A549 (cell line): ENCODE data around the gene SVIP. TPM values are rescaled to one million over a fixed set of nuclear protein-coding genes. Genes with fewer than 3 reads are reported as not detected.

Source experiments
- ATAC-seq, 2 experiments: fragments of 200-7000 bp in 1 of 2; fragments of >200 bp in 1 of 2; cut with Nextera tagmentation in 1 of 2; cut with Tn5 transposase in 1 of 2; 3 replicates each; pipeline versions ENCODE4 v1.8.0 to v1.9.1; 2018 to 2020; ENCODE audit warnings: mild to moderate bottlenecking in 1 of 2, moderate library complexity in 1 of 2
- CTCF ChIA-PET: fragments of 300-600 bp; sonication (Branson Sonifier 250); formaldehyde crosslinking; extraction: SDS; loops from one replicate; lab custom pipeline; 2021; ENCODE audit warnings: antibody characterized with exemption, inconsistent platforms; lab: Yijun Ruan, JAX
- POLR2A ChIA-PET: fragments of 350-600 bp; formaldehyde crosslinking; extraction: SDS; loops from one replicate; lab custom pipeline; 2021; ENCODE audit warnings: antibody characterized with exemption, inconsistent platforms; lab: Yijun Ruan, JAX
- DNase-seq, 2 experiments: peaks; one replicate each; pipeline versions ENCODE4 v3.0.0 to v3.0.0-alpha.2; 2011 to 2016; ENCODE audit warnings: low read depth in 1 of 2, low spot score in 1 of 2
- FAIRE-seq: peaks from 2 replicates; lab custom pipeline; 2011; peaks lifted over from hg19 to GRCh38; lab: Jason Lieb, UNC
- H3K27ac ChIP-seq, 2 experiments: fragments of >200 bp; sonication (Bioruptor Twin); formaldehyde crosslinking; 3 replicates each; pipeline ENCODE4 v1.5.1; 2016 to 2017
- H3K4me1 ChIP-seq: fragments of >200 bp; sonication (Bioruptor Twin); formaldehyde crosslinking; 3 replicates; pipeline ENCODE4 v1.6.1; 2016
- H3K4me2 ChIP-seq: fragments of >200 bp; sonication (Bioruptor Twin); formaldehyde crosslinking; 3 replicates; pipeline ENCODE4 v1.6.1; 2016
- H3K4me3 ChIP-seq: fragments of >200 bp; sonication (Bioruptor Twin); formaldehyde crosslinking; 3 replicates; pipeline ENCODE4 v1.5.1; 2016
- H3K9me3 ChIP-seq: fragments of >200 bp; sonication (Bioruptor Twin); formaldehyde crosslinking; 3 replicates; pipeline ENCODE4 v1.6.1; 2016
- CBX2 ChIP-seq: fragments of 200-600 bp; sonication (generic); IDR thresholded peaks from 2 replicates; pipeline ENCODE4 v1.6.1; 2016; ENCODE audit warnings: low read depth, mild to moderate bottlenecking, borderline replicate concordance
- CEBPB ChIP-seq, 2 experiments: fragments of >200 bp in 1 of 2; sonication (Bioruptor Twin) in 1 of 2; formaldehyde crosslinking in 1 of 2; IDR thresholded peaks; 2 replicates each; pipeline ENCODE4 v1.6.1; 2012 to 2016
- CHD2 ChIP-seq: fragments of 150-350 bp; IDR thresholded peaks from 2 replicates; pipeline ENCODE4 v1.6.1; 2014; ENCODE audit warnings: low read length; ENCODE audit not compliant: partially characterized antibody
- EP300 ChIP-seq, 2 experiments: fragments of >200 bp; sonication (Bioruptor Twin); formaldehyde crosslinking; IDR thresholded peaks; 2 replicates in 1 of 2; 3 replicates in 1 of 2; pipeline ENCODE4 v1.6.1; 2016 to 2017
- FOSB ChIP-seq: fragments of 250-450 bp; sonication (Bioruptor Pico); IDR thresholded peaks from 2 replicates; pipeline ENCODE4 v1.5.0; 2020; ENCODE audit warnings: mild to moderate bottlenecking, moderate library complexity
- FOXS1 ChIP-seq: fragments of 250-450 bp; sonication (Bioruptor Pico); IDR thresholded peaks from 2 replicates; pipeline ENCODE4 v1.5.0; 2020; ENCODE audit warnings: mild to moderate bottlenecking, moderate library complexity
- HDAC2 ChIP-seq: fragments of 200-600 bp; sonication (generic); IDR thresholded peaks from 2 replicates; pipeline ENCODE4 v1.6.1; 2016
- HOXA7 ChIP-seq: fragments of 250-450 bp; sonication (Bioruptor Pico); IDR thresholded peaks from 2 replicates; pipeline ENCODE4 v1.5.0; 2020; ENCODE audit warnings: mild to moderate bottlenecking, moderate library complexity
- MAFK ChIP-seq: fragments of 450-650 bp; IDR thresholded peaks from 2 replicates; pipeline ENCODE4 v1.6.1; 2014; ENCODE audit not compliant: partially characterized antibody
- MYC ChIP-seq: IDR thresholded peaks from 2 replicates; pipeline ENCODE4 v1.6.1; 2012; ENCODE audit warnings: mild to moderate bottlenecking, inconsistent platforms, low read length, improper control_type of control experiment, borderline replicate concordance
- NFE2L2 ChIP-seq: fragments of 150-350 bp; conservative IDR thresholded peaks from 2 replicates; pipeline ENCODE4 v1.6.1; 2014; ENCODE audit warnings: low read length
- POLR2AphosphoS2 ChIP-seq: conservative IDR thresholded peaks from 2 replicates; pipeline ENCODE4 v1.6.1; 2012; ENCODE audit warnings: low read length, improper control_type of control experiment, inconsistent platforms
- RAD21 ChIP-seq, 2 experiments: fragments of >200 bp in 1 of 2; sonication (Bioruptor Twin) in 1 of 2; formaldehyde crosslinking in 1 of 2; IDR thresholded peaks in 1 of 2; conservative IDR thresholded peaks in 1 of 2; 2 replicates in 1 of 2; 3 replicates in 1 of 2; pipeline ENCODE4 v1.6.1; 2012 to 2018; ENCODE audit warnings: inconsistent platforms in 1 of 2
- RCOR1 ChIP-seq: fragments of 150-350 bp; IDR thresholded peaks from 2 replicates; pipeline ENCODE4 v1.6.1; 2014; ENCODE audit warnings: antibody characterized with exemption, low read length, low read depth
- RFX5 ChIP-seq: fragments of 450-650 bp; IDR thresholded peaks from 2 replicates; pipeline ENCODE4 v1.7.1; 2014; ENCODE audit warnings: antibody characterized with exemption, mild to moderate bottlenecking, moderate library complexity
- SMC3 ChIP-seq: fragments of >200 bp; sonication (Bioruptor Twin); formaldehyde crosslinking; IDR thresholded peaks from 3 replicates; pipeline ENCODE4 v1.6.1; 2018; ENCODE audit warnings: inconsistent platforms
- SREBF2 ChIP-seq: fragments of 450-650 bp; IDR thresholded peaks from 2 replicates; pipeline ENCODE4 v1.6.1; 2014; ENCODE audit warnings: mild to moderate bottlenecking, moderate library complexity
- ZC3H11A ChIP-seq: fragments of 450-650 bp; IDR thresholded peaks from 2 replicates; pipeline ENCODE4 v1.6.1; 2014; ENCODE audit warnings: antibody characterized with exemption, mild to moderate bottlenecking
- ZFP36 ChIP-seq: fragments of 450-650 bp; IDR thresholded peaks from 2 replicates; pipeline ENCODE4 v1.6.1; 2014; ENCODE audit warnings: borderline replicate concordance; ENCODE audit not compliant: partially characterized antibody
- ZNF302 ChIP-seq: fragments of 250-450 bp; sonication (Bioruptor Pico); IDR thresholded peaks from 2 replicates; pipeline ENCODE4 v1.9.0; 2021; ENCODE audit warnings: inconsistent platforms, mild to moderate bottlenecking, moderate library complexity
- ZSCAN20 ChIP-seq: fragments of 250-450 bp; sonication (Bioruptor Pico); IDR thresholded peaks from 2 replicates; pipeline ENCODE4 v1.8.0; 2022; ENCODE audit warnings: mild to moderate bottlenecking, moderate library complexity
- WGBS: methylation state at CpG from one replicate; pipeline ENCODE4 v1.1.6; 2017; ENCODE audit errors: missing lambda C conversion rate; 5-methylcytosine and 5-hydroxymethylcytosine counted together
- polyA plus RNA-seq, 4 experiments: library from polyadenylated mRNA; depleted of rRNA in 3 of 4; stranded (reverse); fragments of >200 nt; fragmentation: RNase III in 1 of 4; extraction: RNeasy Plus Mini Kit Qiagen cat#74134 plus additional on column Dnase treatment in 1 of 4; gene quantifications; 2 replicates in 3 of 4; 3 replicates in 1 of 4; pipeline ENCODE4 v1.2.3, GENCODE V29; 2011 to 2017
- TF ChIP-seq, protein P1 (sequence below): IDR thresholded peaks from 2 replicates; pipeline ENCODE4 v1.6.1; 2012; ENCODE audit warnings: low read depth, borderline replicate concordance
- TF ChIP-seq, protein P2 (sequence below): IDR thresholded peaks from 2 replicates; pipeline ENCODE4 v1.6.1; 2012
- TF ChIP-seq, protein P3 (sequence below): fragments of >200 bp; sonication (Bioruptor Twin); formaldehyde crosslinking; IDR thresholded peaks from 3 replicates; pipeline ENCODE4 v1.5.1; 2016
- TF ChIP-seq, protein P4 (sequence below): fragments of >200 bp; sonication (Bioruptor Twin); formaldehyde crosslinking; IDR thresholded peaks from 2 replicates; pipeline ENCODE4 v1.6.1; 2016
- TF ChIP-seq, protein P5 (sequence below): fragments of 150-350 bp; IDR thresholded peaks from 2 replicates; pipeline ENCODE4 v1.6.1; 2014; ENCODE audit warnings: low read depth, mild to moderate bottlenecking, low read length
- TF ChIP-seq, protein P6 (sequence below): fragments of 450-650 bp; IDR thresholded peaks from 2 replicates; pipeline ENCODE4 v1.6.1; 2014; ENCODE audit warnings: antibody characterized with exemption
- TF ChIP-seq, protein P7 (sequence below): fragments of >200 bp; sonication (Bioruptor Twin); formaldehyde crosslinking; IDR thresholded peaks from 3 replicates; pipeline ENCODE4 v1.6.1; 2016

SVIP gene
- polyA plus RNA-seq, 2 of the 4 experiments (the other 2 are of a cell fraction) = 9.1 to 19.5 TPM

DNA sequence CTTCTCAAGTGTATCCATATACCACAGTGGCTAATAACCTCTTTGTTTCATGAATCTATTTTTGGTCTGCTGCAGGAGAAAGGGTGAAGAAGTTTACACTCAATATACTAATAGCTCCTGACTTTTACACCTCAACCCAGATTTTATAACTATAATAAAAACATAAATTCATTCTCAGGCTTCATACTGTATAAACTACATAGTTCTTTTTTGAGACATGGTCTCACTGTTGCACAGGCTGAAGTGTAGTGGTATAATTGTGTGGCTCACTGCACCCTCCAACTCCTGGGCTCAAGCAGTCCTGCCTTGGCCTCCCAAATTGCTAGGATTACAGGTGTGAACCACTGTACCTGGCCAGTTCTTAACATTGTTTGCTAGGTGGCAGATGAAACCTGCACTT lies 48.4 kb upstream of the SVIP start:
- H3K9me3 ChIP-seq = no peaks in the 10 kb centered on the region
- FAIRE-seq = no peak
- no peak overlapping the region for H3K4me2 ChIP-seq
- H3K4me3 ChIP-seq = no peak overlapping the region
- no peak for TF ChIP-seq MYC
- TF ChIP-seq, protein P1, sequence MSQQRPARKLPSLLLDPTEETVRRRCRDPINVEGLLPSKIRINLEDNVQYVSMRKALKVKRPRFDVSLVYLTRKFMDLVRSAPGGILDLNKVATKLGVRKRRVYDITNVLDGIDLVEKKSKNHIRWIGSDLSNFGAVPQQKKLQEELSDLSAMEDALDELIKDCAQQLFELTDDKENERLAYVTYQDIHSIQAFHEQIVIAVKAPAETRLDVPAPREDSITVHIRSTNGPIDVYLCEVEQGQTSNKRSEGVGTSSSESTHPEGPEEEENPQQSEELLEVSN = no peak
- TF ChIP-seq MAFK = no peak
- no peak for TF ChIP-seq RFX5
- no peak for TF ChIP-seq CEBPB (IDR thresholded peaks at IDR 0.05)
- TF ChIP-seq NFE2L2 = no peak
- TF ChIP-seq ZSCAN20 (CRISPR knock-in tag) = no peak
- no peak for TF ChIP-seq EP300 (IDR thresholded peaks at IDR 0.05)
- no peak for TF ChIP-seq ZC3H11A
- no peak for TF ChIP-seq ZNF302 (CRISPR knock-in tag)
- TF ChIP-seq, protein P2, sequence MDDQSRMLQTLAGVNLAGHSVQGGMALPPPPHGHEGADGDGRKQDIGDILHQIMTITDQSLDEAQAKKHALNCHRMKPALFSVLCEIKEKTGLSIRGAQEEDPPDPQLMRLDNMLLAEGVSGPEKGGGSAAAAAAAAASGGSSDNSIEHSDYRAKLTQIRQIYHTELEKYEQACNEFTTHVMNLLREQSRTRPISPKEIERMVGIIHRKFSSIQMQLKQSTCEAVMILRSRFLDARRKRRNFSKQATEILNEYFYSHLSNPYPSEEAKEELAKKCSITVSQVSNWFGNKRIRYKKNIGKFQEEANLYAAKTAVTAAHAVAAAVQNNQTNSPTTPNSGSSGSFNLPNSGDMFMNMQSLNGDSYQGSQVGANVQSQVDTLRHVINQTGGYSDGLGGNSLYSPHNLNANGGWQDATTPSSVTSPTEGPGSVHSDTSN = no peak
- no peaks in the 10 kb centered on the region for H3K4me1 ChIP-seq
- ChIA-PET POLR2A (no interaction called here), CTCF (no interaction called here)
- no peak for DNase-seq
- ATAC-seq = no peak
- H3K27ac ChIP-seq = no peak overlapping the region

DNA sequence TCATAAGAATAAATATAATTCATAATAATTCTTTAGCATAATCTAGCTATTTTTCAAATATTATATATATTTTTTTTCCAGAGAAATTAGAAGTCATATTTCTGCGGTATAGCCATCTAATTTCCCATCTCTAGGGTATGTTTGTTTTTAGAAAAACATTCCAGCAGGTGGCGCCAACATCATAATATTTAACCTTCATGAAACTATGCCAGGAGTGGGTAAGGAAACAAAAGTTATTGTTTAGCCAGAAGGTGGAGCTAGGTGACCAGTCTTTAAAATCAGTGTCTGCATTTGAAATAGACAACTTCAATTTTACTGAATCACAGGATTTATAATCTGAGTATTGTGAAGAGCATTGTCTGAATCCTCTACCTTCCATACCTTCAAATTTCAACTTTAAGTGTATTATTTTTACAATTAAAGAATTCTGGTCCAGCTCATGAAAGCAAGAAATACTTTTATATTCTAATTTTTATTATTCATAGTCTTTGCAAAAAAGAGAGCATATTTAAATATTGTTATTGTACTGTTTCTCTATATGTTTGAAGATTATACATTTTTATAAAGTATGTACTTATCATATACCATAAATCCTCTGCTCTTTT lies 46.4 kb upstream of the SVIP start:
- Histone ChIP-seq H3K27ac (no peak overlapping the region), H3K9me3 (no peaks in the 10 kb centered on the region), H3K4me3 (no peak overlapping the region), H3K4me1 (no peaks in the 10 kb centered on the region), H3K4me2 (no peak overlapping the region)
- TF ChIP-seq HDAC2 (no peak), POLR2AphosphoS2 (no peak), SREBF2 (no peak), FOXS1 (no peak), CHD2 (no peak), ZFP36 (no peak), SMC3 (peak; percentile 70), FOSB (no peak), RCOR1 (no peak), RAD21 (conservative IDR thresholded peaks at IDR 0.05 in 1 of 2, IDR thresholded peaks at IDR 0.05 in 1 of 2) (peak; percentile 84 to 88), MAFK (no peak), CBX2 (no peak), HOXA7 (no peak)
- TF ChIP-seq, protein P3, sequence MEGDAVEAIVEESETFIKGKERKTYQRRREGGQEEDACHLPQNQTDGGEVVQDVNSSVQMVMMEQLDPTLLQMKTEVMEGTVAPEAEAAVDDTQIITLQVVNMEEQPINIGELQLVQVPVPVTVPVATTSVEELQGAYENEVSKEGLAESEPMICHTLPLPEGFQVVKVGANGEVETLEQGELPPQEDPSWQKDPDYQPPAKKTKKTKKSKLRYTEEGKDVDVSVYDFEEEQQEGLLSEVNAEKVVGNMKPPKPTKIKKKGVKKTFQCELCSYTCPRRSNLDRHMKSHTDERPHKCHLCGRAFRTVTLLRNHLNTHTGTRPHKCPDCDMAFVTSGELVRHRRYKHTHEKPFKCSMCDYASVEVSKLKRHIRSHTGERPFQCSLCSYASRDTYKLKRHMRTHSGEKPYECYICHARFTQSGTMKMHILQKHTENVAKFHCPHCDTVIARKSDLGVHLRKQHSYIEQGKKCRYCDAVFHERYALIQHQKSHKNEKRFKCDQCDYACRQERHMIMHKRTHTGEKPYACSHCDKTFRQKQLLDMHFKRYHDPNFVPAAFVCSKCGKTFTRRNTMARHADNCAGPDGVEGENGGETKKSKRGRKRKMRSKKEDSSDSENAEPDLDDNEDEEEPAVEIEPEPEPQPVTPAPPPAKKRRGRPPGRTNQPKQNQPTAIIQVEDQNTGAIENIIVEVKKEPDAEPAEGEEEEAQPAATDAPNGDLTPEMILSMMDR = peak; percentile 95
- TF ChIP-seq, protein P4, sequence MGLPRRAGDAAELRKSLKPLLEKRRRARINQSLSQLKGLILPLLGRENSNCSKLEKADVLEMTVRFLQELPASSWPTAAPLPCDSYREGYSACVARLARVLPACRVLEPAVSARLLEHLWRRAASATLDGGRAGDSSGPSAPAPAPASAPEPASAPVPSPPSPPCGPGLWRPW = no peak
- TF ChIP-seq, protein P5, sequence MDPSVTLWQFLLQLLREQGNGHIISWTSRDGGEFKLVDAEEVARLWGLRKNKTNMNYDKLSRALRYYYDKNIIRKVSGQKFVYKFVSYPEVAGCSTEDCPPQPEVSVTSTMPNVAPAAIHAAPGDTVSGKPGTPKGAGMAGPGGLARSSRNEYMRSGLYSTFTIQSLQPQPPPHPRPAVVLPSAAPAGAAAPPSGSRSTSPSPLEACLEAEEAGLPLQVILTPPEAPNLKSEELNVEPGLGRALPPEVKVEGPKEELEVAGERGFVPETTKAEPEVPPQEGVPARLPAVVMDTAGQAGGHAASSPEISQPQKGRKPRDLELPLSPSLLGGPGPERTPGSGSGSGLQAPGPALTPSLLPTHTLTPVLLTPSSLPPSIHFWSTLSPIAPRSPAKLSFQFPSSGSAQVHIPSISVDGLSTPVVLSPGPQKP = no peak
- TF ChIP-seq, protein P6, sequence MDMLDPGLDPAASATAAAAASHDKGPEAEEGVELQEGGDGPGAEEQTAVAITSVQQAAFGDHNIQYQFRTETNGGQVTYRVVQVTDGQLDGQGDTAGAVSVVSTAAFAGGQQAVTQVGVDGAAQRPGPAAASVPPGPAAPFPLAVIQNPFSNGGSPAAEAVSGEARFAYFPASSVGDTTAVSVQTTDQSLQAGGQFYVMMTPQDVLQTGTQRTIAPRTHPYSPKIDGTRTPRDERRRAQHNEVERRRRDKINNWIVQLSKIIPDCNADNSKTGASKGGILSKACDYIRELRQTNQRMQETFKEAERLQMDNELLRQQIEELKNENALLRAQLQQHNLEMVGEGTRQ = no peak
- TF ChIP-seq, protein P7, sequence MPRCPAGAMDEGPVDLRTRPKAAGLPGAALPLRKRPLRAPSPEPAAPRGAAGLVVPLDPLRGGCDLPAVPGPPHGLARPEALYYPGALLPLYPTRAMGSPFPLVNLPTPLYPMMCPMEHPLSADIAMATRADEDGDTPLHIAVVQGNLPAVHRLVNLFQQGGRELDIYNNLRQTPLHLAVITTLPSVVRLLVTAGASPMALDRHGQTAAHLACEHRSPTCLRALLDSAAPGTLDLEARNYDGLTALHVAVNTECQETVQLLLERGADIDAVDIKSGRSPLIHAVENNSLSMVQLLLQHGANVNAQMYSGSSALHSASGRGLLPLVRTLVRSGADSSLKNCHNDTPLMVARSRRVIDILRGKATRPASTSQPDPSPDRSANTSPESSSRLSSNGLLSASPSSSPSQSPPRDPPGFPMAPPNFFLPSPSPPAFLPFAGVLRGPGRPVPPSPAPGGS = no peak
- ChIA-PET CTCF (interaction anchor here (0.6 to 2.1 kb wide), 11 partner anchors 9 to 324 kb away, joined by 3 to 9 read pairs (median 4); partner anchors contain the start of gene CCDC179), POLR2A (no interaction called here)
- ATAC-seq = peak; percentile 88 to 95
- 5% methylated on average over 2 of the region's 2 CpGs for WGBS
- FAIRE-seq = peak; percentile 83
- DNase-seq = peak; percentile 56 to 84
